H7 (cell line): Measurements from ENCODE around the gene OR51V1. TPM values are rescaled to one million over a fixed set of nuclear protein-coding genes. Genes with fewer than 3 reads are reported as not detected.
"Not testable (repeated sequence)": the region's sequence is repeated elsewhere in the genome, so short reads cannot be mapped to it uniquely, and the experiment has no call there.

Experiments used
- DNase-seq: peaks from one replicate; pipeline ENCODE4 v3.0.0; 2012
- H3K27me3 ChIP-seq: 2 replicates; pipeline ENCODE4 v1.6.0; 2011; ENCODE audit warnings: mild to moderate bottlenecking, low read length; ENCODE audit not compliant: control insufficient read depth, insufficient read depth
- H3K36me3 ChIP-seq: replicated peaks from 2 replicates; pipeline ENCODE4 v1.5.1; 2011; ENCODE audit warnings: low read length; ENCODE audit not compliant: control insufficient read depth, insufficient read depth
- H3K4me3 ChIP-seq: 2 replicates; pipeline ENCODE4 v1.5.1; 2011; ENCODE audit warnings: low read depth, mild to moderate bottlenecking, control low read depth, low read length, moderate library complexity; ENCODE audit not compliant: insufficient read depth
- total RNA-seq: library from RNA; depleted of rRNA; stranded (reverse); fragments of >200 nt; shearing (Covaris generic); gene quantifications from 2 replicates; pipeline ENCODE4 v1.2.3, GENCODE V29; 2014; rRNA removed

Gene OR51V1, protein sequence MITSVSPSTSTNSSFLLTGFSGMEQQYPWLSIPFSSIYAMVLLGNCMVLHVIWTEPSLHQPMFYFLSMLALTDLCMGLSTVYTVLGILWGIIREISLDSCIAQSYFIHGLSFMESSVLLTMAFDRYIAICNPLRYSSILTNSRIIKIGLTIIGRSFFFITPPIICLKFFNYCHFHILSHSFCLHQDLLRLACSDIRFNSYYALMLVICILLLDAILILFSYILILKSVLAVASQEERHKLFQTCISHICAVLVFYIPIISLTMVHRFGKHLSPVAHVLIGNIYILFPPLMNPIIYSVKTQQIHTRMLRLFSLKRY
- total RNA-seq = not detected in 2 replicates

DNA sequence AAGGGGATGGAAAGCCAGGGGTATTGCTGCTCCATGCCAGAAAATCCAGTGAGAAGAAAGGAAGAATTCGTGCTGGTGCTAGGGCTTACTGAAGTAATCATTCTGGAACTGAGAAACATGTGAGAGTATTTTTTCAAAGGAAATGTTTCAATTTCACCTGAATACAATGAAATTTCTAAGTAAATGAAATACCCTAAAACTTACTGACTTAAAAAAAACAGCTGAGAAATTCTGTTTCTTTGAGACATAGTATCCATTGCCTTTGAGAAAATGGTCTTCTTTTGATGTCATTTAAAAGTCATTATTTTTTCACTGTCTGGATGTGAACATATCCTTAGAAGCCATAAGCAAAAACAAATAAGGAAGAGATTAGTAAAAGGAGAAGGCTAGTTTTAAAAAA is at the start of gene OR51V1:
Gene OR51V1 (minus strand): TSS at position 101 of the 400 bp plus-strand sequence. CDS start 0 bp downstream, at position 101.
- no peaks in the 10 kb centered on the region for H3K36me3 ChIP-seq
- H3K4me3 ChIP-seq = no peak within 1 kb of the TSS
- no peak for DNase-seq
- H3K27me3 ChIP-seq = no peaks in the 10 kb centered on the region

DNA sequence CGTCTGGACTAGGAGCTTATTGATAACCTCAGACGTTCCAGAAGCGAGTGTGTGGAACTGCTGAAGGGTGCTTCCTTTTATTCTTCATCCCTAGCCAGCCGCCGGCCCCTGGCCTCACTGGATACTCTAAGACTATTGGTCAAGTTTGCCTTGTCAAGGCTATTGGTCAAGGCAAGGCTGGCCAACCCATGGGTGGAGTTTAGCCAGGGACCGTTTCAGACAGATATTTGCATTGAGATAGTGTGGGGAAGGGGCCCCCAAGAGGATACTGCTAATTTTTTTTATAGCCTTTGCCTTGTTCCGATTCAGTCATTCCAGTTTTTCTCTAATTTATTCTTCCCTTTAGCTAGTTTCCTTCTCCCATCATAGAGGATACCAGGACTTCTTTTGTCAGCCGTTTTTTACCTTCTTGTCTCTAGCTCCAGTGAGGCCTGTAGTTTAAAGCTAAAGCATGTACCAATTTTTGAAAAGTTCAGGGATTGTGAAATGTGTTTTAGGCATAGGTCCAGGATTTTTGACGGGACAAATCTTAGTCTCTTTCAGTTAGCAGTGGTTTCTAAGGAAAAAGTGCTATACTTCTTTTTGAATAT is 49.4 kb upstream of the OR51V1 start, which contains the start of gene HBG1:
Gene HBG1 (minus strand): TSS at position 51 of the 590 bp plus-strand sequence. CDS start 53 bp downstream, outside the sequence.
- H3K27me3 ChIP-seq, H3K4me3 ChIP-seq, H3K36me3 ChIP-seq, DNase-seq: not testable (repeated sequence)

DNA sequence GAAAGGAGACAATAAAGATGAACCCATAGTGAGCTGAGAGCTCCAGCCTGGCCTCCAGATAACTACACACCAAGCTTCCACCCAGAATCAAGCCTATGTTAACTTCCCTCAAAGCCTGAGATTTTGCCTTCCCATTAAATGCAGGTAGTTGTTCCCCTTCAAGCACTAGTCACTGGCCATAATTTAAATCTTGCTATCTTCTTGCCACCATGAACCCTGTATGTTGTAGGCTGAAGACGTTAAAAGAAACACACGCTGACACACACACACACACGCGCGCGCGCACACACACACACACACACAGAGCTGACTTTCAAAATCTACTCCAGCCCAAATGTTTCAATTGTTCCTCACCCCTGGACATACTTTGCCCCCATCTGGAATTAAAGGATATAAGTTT is 48.0 kb upstream of the OR51V1 start:
- not testable (repeated sequence) for H3K27me3 ChIP-seq, DNase-seq, H3K36me3 ChIP-seq, H3K4me3 ChIP-seq

DNA sequence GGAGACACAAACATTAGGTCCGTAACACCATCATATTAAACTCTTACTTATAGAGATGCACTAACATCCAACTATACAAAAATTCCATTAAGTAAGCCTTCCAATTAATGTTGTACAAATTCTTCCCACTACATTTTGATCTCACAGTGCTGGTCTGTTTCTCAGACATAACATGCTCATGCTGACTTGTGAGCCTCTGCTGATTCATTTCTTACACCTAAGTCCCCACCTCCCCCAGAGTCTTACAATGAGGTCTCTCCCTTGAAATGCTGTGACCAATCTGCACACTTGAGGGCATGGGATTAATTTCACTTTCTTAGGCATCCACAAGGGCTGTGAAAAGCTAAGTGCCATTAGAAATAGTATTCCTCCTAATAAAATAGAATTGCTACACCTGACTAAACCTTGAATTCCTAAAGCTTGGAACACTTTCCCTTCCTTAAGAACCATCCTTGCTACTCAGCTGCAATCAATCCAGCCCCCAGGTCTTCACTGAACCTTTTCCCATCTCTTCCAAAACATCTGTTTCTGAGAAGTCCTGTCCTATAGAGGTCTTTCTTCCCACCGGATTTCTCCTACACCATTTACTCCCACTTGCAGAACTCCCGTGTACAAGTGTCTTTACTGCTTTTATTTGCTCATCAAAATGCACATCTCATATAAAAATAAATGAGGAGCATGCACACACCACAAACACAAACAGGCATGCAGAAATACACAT is 47.1 kb upstream of the OR51V1 start:
- Histone ChIP-seq H3K36me3 (no peaks in the 10 kb centered on the region), H3K27me3 (no peaks in the 10 kb centered on the region), H3K4me3 (no peak overlapping the region)
- no peak for DNase-seq

DNA sequence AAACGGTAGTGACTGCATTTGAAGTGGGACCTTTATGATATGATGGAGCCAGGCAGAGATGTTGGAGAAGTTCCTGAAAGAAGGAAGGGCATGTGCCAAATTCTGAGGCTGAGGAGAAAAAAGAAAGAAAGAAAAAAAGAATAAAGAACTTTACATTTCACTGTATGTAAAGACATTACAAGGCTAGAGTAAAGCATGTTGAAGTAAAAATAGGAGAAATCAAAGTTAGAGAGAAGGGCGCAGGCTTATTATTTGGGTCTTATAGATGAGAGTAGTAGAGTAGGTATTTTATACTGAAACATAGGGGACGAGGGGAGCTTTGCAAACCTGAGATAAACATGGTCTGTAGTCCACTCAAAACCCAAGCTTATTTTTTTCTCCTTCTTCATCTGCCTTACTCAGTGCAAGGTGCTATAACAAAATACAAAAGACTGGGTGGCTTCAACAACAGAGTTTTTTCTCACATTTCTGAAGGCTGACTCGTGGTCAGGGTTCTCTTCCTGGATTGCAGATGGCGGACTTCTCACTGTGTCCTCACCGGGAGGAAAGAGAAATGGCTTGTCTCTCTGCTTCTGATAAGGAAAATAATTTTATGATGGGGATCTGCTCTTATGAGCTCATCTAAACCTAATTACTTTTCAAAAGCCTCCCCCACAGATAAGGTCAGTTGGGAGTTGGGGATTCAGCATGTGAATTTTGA is 46.4 kb upstream of the OR51V1 start:
- no peak for DNase-seq
- Histone ChIP-seq H3K36me3 (no peaks in the 10 kb centered on the region), H3K27me3 (no peaks in the 10 kb centered on the region), H3K4me3 (no peak overlapping the region)

DNA sequence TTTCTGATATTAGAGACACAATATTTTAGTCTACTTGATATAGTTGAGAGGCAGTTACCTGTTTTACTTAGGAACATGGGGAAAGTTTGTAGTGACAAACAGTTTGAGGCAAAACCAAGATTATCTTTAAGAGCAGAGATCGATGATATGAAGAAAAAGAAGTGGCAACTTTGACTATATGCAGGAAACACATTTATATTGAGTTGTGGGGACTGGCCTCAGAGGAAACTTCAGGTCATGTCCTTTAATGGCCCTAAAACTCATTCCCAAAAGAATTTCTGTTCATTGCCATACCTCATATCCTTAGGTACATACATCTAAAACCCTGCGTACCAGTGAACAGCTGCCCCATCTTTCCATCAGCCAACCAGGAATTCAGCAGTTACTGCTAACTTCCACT is 44.7 kb upstream of the OR51V1 start:
- no peak for DNase-seq
- Histone ChIP-seq H3K27me3 (no peaks in the 10 kb centered on the region), H3K36me3 (no peaks in the 10 kb centered on the region), H3K4me3 (no peak overlapping the region)

DNA sequence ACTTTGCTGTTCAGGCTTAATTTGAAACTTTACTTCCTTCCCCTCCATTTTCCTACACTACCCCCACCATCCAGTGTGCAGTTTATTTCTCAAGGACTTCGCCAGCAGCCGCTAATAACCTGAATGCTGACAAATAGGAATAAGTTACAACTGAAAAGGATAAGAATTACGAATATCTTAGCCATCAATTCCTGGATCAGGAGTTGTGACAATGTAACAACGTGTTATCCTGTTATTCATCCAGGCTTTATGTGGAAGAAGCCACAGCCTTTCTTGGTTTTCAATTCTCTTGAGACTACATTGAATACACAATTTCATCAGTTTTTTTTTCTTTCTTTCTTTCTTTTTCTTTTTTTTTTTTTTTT is 43.3 kb upstream of the OR51V1 start:
- H3K4me3 ChIP-seq = no peak overlapping the region
- no peak for DNase-seq
- H3K27me3 ChIP-seq = no peaks in the 10 kb centered on the region
- H3K36me3 ChIP-seq = no peaks in the 10 kb centered on the region

DNA sequence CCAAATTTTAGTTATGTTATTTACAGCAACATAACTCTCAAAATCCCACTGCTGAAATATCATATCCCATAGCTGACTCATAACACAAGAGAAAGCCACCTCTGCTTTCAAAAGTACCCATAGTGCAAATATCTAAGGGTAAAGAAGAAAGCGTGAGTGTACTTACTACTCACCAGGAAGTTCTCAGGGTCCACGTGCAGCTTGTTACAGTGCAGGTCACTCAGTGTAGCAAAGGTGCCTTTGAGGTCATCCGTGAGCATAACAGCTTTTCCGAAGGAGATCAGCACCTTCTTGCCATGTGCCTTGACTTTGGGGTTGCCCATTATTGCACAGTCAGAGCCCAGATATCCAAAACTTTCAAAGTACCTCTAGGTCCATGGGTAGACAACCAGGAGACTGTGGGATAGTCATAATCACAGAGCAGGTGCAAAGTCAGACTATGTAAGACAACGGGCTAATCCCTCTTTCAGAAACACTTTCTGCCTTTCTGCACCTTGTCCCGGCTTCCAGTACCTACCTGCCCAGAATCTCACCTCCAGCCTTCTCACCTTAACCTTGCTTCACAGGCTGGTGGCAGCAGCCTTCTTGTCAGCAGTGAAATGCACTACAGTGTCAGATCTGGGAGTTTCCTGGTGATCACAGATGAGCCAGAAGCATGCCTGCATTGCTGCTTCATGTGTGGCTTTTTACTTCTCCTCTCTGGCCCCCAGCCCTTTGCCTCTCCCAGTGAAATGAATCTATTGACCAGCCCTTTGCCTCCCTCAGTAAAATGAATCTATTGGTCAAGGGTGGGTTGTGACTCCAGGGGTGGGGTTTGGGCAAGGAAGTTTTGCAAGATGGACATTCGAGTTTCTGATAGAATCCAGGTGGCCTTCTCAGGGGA is 42.7 kb upstream of the OR51V1 start:
- DNase-seq = no peak
- H3K36me3 ChIP-seq = no peaks in the 10 kb centered on the region
- H3K27me3 ChIP-seq = no peaks in the 10 kb centered on the region
- no peak overlapping the region for H3K4me3 ChIP-seq

DNA sequence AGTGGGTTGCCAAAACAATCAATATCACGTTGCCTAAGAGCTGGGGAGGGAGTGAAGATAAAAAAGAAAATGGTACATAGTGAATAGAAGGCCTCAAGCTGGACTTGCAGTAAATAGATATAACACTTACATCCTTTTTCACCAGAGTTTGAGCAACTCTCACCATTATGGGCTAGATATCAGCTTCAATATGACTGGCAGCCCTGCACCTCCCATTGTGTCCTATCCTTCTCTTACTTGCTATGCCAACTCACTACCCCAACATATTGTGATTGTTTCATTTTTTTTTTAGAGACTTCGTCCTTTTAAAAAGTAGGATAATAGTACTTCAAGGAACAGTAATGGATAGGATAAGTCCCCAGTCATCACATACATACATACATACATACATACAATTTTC is 41.7 kb upstream of the OR51V1 start:
- H3K27me3 ChIP-seq = no peaks in the 10 kb centered on the region
- H3K4me3 ChIP-seq = no peak overlapping the region
- no peaks in the 10 kb centered on the region for H3K36me3 ChIP-seq
- no peak for DNase-seq

DNA sequence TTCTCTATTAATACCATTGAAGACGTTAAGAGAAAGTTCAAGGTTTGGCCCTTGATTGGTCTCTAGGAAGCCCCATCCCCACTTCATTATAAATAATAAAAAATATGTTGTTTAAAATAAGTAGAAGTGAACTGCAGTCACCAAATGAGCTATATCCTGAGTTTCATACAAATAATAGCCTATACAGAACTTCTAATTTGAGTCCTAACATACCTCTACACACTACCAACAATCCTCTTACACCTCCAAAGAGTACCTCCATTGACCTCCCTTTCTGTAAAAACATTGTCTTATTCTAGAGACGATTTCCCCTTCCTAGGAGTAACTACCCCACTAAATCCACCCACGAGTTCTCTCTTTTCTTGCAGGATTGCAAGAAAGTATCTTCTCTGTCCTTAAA is 41.0 kb upstream of the OR51V1 start:
- DNase-seq = no peak
- Histone ChIP-seq H3K4me3 (no peak overlapping the region), H3K36me3 (no peaks in the 10 kb centered on the region), H3K27me3 (no peaks in the 10 kb centered on the region)

DNA sequence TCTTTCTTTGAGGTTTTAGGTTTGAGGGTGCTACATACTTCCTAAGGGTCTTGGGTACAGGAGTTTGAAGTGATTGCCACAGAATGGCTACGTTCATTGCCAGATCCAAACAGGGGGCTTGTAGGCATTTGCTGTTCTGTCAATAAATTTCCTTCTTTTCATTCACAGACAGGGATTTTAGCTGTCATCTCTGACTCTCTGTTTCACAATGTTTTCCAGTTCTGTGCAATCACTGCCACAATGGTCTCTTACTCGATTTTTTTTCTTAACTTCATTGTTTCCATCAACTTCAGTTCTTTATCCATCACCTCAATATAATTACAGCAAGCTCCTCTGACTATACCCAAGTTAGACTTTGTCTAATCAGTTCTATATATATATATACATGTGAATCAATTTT is 40.0 kb upstream of the OR51V1 start:
- no peaks in the 10 kb centered on the region for H3K36me3 ChIP-seq
- H3K27me3 ChIP-seq = no peaks in the 10 kb centered on the region
- H3K4me3 ChIP-seq = no peak overlapping the region
- no peak for DNase-seq

DNA sequence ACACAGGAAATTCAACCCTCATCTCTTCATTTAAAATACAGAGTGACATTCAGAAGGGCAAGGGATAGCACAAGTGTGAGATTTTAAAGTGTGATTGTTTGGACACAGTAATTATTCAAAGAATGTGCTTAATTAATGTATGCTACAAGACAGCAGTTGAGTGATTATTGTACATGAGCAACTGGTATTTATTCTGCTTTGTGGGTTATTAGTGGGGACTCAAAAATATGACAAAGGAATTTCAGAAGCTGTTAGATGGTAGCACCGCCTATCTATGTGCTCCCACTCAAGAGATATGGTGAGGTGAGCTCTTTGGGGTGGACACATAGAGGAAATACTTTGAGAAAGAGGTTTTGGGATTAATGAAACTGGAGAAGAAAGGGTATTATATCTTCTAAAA is 39.6 kb upstream of the OR51V1 start:
- Histone ChIP-seq H3K27me3 (no peaks in the 10 kb centered on the region), H3K4me3 (no peak overlapping the region), H3K36me3 (no peaks in the 10 kb centered on the region)
- no peak for DNase-seq

DNA sequence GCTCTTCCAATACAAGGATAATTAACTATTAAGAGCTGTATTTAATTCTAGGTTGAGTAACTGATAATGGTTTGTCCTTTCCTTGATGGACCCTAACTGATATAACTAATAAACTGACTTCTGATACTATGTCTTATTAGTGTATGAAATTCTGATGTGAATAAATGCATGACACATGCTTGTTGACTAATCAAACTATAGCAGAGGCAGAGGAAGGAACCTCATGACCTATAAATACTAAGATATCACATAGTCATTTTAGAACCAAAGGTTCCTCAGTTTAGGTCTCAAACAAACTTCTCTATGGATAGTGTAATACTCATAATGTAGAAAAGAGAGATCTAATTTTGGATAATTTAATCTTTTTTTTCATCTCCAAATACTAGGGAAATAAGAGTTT is 38.6 kb upstream of the OR51V1 start:
- no peak for DNase-seq
- H3K4me3 ChIP-seq = no peak overlapping the region
- no peaks in the 10 kb centered on the region for H3K27me3 ChIP-seq
- no peaks in the 10 kb centered on the region for H3K36me3 ChIP-seq

DNA sequence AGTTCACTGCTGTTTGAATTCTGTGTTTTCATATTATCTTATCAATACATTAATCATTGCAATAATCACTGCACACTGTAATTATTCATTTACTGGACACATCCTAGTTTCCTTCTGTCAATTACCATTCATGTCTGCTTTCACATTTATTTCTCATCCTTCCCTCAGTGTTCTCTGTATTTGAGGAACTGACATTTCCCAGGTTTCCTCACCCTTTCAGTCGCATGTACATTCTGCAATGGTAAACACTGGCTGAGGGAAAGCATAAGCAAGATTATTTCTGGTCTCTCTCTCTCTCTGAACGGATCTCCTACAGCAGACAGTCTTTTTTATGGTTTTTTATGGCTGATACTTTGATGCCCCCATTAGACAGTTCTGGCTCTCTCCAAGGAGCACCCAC is 38.0 kb upstream of the OR51V1 start:
- no peak overlapping the region for H3K4me3 ChIP-seq
- no peak for DNase-seq
- H3K27me3 ChIP-seq = no peaks in the 10 kb centered on the region
- H3K36me3 ChIP-seq = no peaks in the 10 kb centered on the region
